ENCODE measurements around the gene ONECUT3. TPM values are rescaled to one million over a fixed set of nuclear protein-coding genes. Genes with fewer than 3 reads are reported as not detected.
A peak's percentile ranks its signal among the peaks of the same experiment; 100 is the strongest.

The ONECUT3 gene
- total and polyA plus RNA-seq, 9 of the 15 experiments (the other 6 are each of a cell fraction or from before 2014, with no cell fraction given), result not detected

- peaks cover 8 to 59% of the 10 kb centered on the region in 2 experiments; a peak in 3 of 5 replicates for H3K4me1 ChIP-seq (replicated peaks in 1 of 2; ENCODE audit: control insufficient read depth in 2 of 2, insufficient read depth in 2 of 2, low read length in 2 of 2)
- no peaks in the 10 kb centered on the region for H4K20me1 ChIP-seq (replicated peaks; ENCODE audit: control insufficient read depth, insufficient read depth, low read length)
- no peak overlapping the region for H2AFZ ChIP-seq (ENCODE audit: low read depth, low read length)
- H3K4me3 ChIP-seq, result no peak overlapping the region
- BruUV-seq (replicated peaks), result no TSS peak
- peaks cover 5% of the 10 kb centered on the region; the same call in 1 of the 3 replicates for H3K79me2 ChIP-seq (ENCODE audit: control insufficient read depth, insufficient read depth, low read length)
- WGBS (ENCODE audit: insufficient coverage, low coverage, missing lambda C conversion rate), result 86% methylated on average over 18 of the region's 26 CpGs
- TF ChIP-seq POLR2AphosphoS5 (IDR thresholded peaks at IDR 0.05; ENCODE audit: control insufficient read depth, insufficient read depth, low read depth, low read length) (0 out of 2 replicates have a peak, but pooled peaks have one; percentile 7), POLR2A (conservative IDR thresholded peaks at IDR 0.05) (0 out of 2 replicates have a peak, but pooled peaks have one; percentile 31), POLR2G (IDR thresholded peaks at IDR 0.05; ENCODE audit: low read depth, low read length) (peak; percentile 55), ZFP91 (CRISPR knock-in tag; IDR thresholded peaks at IDR 0.05) (no peak)
- POLR2A ChIA-PET, result interaction anchor here (0.7 to 0.9 kb wide), 2 partner anchors 12 to 17 kb away, joined by 3 to 4 read pairs; no protein-coding TSS in a partner anchor
- in situ Hi-C loops (cut with MboI) (no loop called here), intact Hi-C loops (cut with micrococcal nuclease) (no loop called here)
- DNase-seq (ENCODE audit: extremely low read depth in 1 of 4, low spot score in 3 of 4) (no peak), ATAC-seq (no peak), FAIRE-seq (no peak)
- no peaks in the 10 kb centered on the region for H3K9me1 ChIP-seq (ENCODE audit: control insufficient read depth, insufficient read depth, low read length)
- H3K27me3 ChIP-seq (ENCODE audit: control insufficient read depth in 2 of 2, insufficient read depth in 2 of 2, low read length in 2 of 2), result no peaks in the 10 kb centered on the region
- H3K4me2 ChIP-seq (ENCODE audit: insufficient read depth, low read length), result no peak overlapping the region
- H3K9me3 ChIP-seq (replicated peaks; ENCODE audit: control insufficient read depth, insufficient read depth, low read depth, low read length), result no peaks in the 10 kb centered on the region; the same call in 1 of the 2 replicates
- peak overlapping the region in 1 of 2 experiments; percentile 48; a peak in 1 of 4 replicates for H3K9ac ChIP-seq (ENCODE audit: insufficient read depth in 1 of 2, low read depth in 2 of 2, low read length in 2 of 2)
- H3K36me3 ChIP-seq (ENCODE audit: control insufficient read depth, insufficient read depth, low read length), result peaks cover 50% of the 10 kb centered on the region; the same call in 1 of the 3 replicates
- CTCF ChIA-PET (ENCODE audit: low intra/inter-chr PET ratio), result no interaction called here
- no peak overlapping the region for H3K27ac ChIP-seq (ENCODE audit: extremely low read depth, low read depth, low read length)
Observed at GRCh38 chr19:1814833-1815604, 61.7 kb downstream of the ONECUT3 start.
